Sigmoid colon (tissue), 4 donors: Measurements from ENCODE around the gene CTXND2.
"Not testable (repeated sequence)": the region's sequence is repeated elsewhere in the genome, so short reads cannot be mapped to it uniquely, and the experiment has no call there.

Source experiments
- CTCF ChIP-seq, 4 experiments: fragments of 450-650 bp in 3 of 4; fragments of 200-600 bp in 1 of 4; IDR thresholded peaks; one replicate each; pipeline ENCODE4 v1.5.1; 2016 to 2019; ENCODE audit warnings: antibody characterized with exemption in 4 of 4, mild to moderate bottlenecking in 3 of 4, moderate library complexity in 2 of 4
- EP300 ChIP-seq, 4 donors: sonication (generic); formaldehyde crosslinking; IDR thresholded peaks; one replicate each; pipeline ENCODE4 v1.6.1; 2017; ENCODE audit warnings: antibody characterized with exemption in 4 of 4
- POLR2A ChIP-seq, 2 donors: fragments of 450-650 bp; IDR thresholded peaks; one replicate each; pipeline ENCODE4 v1.6.1; 2016; ENCODE audit warnings: antibody characterized with exemption in 2 of 2, mild to moderate bottlenecking in 2 of 2, moderate library complexity in 2 of 2
- POLR2AphosphoS5 ChIP-seq, 4 donors: sonication (generic); formaldehyde crosslinking; IDR thresholded peaks; one replicate each; pipeline ENCODE4 v1.6.1; 2017; ENCODE audit warnings: antibody characterized with exemption in 4 of 4

GRCh38 chr1:150852734-150853133 is 34.2 kb upstream of the CTXND2 start:
- not testable (repeated sequence) for TF ChIP-seq CTCF, POLR2AphosphoS5, POLR2A, EP300 (IDR thresholded peaks at IDR 0.05)
